GM12878 (cell line): ENCODE results near the gene COL24A1. TPM values are rescaled to one million over a fixed set of nuclear protein-coding genes. Genes with fewer than 3 reads are reported as not detected.

Source experiments
- ATAC-seq: fragments of 200-7000 bp; cut with Tn5 transposase; 3 replicates; pipeline ENCODE4 v1.9.1; 2020; ENCODE audit warnings: mild to moderate bottlenecking, moderate library complexity
- BruUV-seq: library from RNA; stranded (reverse); fragments of 400-500 nt; replicated peaks from 2 replicates; lab custom pipeline; 2021; lab: Mats Ljungman, UMichigan
- CTCF ChIA-PET: fragments of 300-600 bp; sonication (Branson Sonifier 250); formaldehyde crosslinking; extraction: SDS; loops from one replicate; lab custom pipeline; 2021; ENCODE audit warnings: inconsistent platforms; lab: Yijun Ruan, JAX
- POLR2A ChIA-PET: fragments of 350-600 bp; formaldehyde crosslinking; extraction: SDS; loops from one replicate; lab custom pipeline; 2021; ENCODE audit warnings: inconsistent platforms; lab: Charles Lee
- RAD21 ChIA-PET: fragments of 300-600 bp; sonication (Branson Sonifier 250); formaldehyde crosslinking; loops from one replicate; lab custom pipeline; 2023; ENCODE audit warnings: antibody characterized with exemption; ENCODE audit not compliant: unreplicated experiment; lab: Charles Lee
- SMC1A ChIA-PET: fragments of 300-600 bp; sonication (Branson Sonifier 250); formaldehyde crosslinking; loops from one replicate; lab custom pipeline; 2023; ENCODE audit not compliant: unreplicated experiment, uncharacterized antibody; lab: Charles Lee
- DNase-seq: peaks from one replicate; pipeline ENCODE4 v3.0.0-alpha.2; 2011; ENCODE audit warnings: low read depth, low spot score
- FAIRE-seq: peaks from 3 replicates; lab custom pipeline; 2011; peaks lifted over from hg19 to GRCh38; lab: Jason Lieb, UNC
- H2AFZ ChIP-seq: 2 replicates; pipeline ENCODE4 v1.6.0; 2011; ENCODE audit warnings: low read depth, low read length, control low read depth; ENCODE audit not compliant: control insufficient read depth
- H3K27ac ChIP-seq: 2 replicates; pipeline ENCODE4 v1.5.1; 2011; ENCODE audit warnings: control low read depth; ENCODE audit not compliant: control insufficient read depth, insufficient read depth
- H3K27me3 ChIP-seq, 2 experiments: replicated peaks in 1 of 2; 2 replicates each; pipeline versions ENCODE4 v1.6.0 to v1.6.1; 2011; ENCODE audit warnings: low read length in 1 of 2; ENCODE audit not compliant: control insufficient read depth in 2 of 2, insufficient read depth in 2 of 2
- H3K36me3 ChIP-seq, 2 experiments: 2 replicates each; pipeline ENCODE4 v1.5.1; 2011; ENCODE audit warnings: low read length in 1 of 2; ENCODE audit not compliant: control insufficient read depth in 2 of 2, insufficient read depth in 2 of 2
- H3K4me1 ChIP-seq: 2 replicates; pipeline ENCODE4 v1.6.1; 2011; ENCODE audit warnings: mild to moderate bottlenecking, low read length, moderate library complexity, mixed read lengths; ENCODE audit not compliant: control insufficient read depth, insufficient read depth
- H3K4me2 ChIP-seq: 2 replicates; pipeline ENCODE4 v1.6.0; 2011; ENCODE audit warnings: control low read depth; ENCODE audit not compliant: control insufficient read depth, insufficient read depth
- H3K4me3 ChIP-seq: fragments of 200-600 bp; sonication (generic); 2 replicates; pipeline ENCODE4 v1.5.1; 2016
- H3K79me2 ChIP-seq: 2 replicates; pipeline ENCODE4 v1.6.0; 2011; ENCODE audit warnings: low read length; ENCODE audit not compliant: control insufficient read depth, insufficient read depth
- H3K9ac ChIP-seq: 2 replicates; pipeline ENCODE4 v1.8.0; 2011; ENCODE audit warnings: low read length, control low read depth, mixed read lengths; ENCODE audit not compliant: control insufficient read depth, insufficient read depth
- H3K9me3 ChIP-seq: replicated peaks from 3 replicates; pipeline ENCODE4 v1.5.1; 2011; ENCODE audit warnings: mild to moderate bottlenecking, low read length; ENCODE audit not compliant: control insufficient read depth, insufficient read depth
- H4K20me1 ChIP-seq: 2 replicates; pipeline ENCODE4 v1.6.0; 2011; ENCODE audit not compliant: control insufficient read depth, insufficient read depth
- EGR1 ChIP-seq, 2 experiments: IDR thresholded peaks; 1 replicate in 1 of 2; 2 replicates in 1 of 2; pipeline ENCODE4 v1.6.1; 2011 to 2012; ENCODE audit warnings: low read depth in 2 of 2, low read length in 2 of 2, borderline replicate concordance in 1 of 2, mild to moderate bottlenecking in 1 of 2, moderate library complexity in 1 of 2
- FOXK2 ChIP-seq: fragments of 450-650 bp; IDR thresholded peaks from 2 replicates; pipeline ENCODE4 v1.6.1; 2017; ENCODE audit warnings: mild to moderate bottlenecking, moderate library complexity
- IKZF1 ChIP-seq: fragments of 450-650 bp; conservative IDR thresholded peaks from 2 replicates; pipeline ENCODE4 v1.6.1; 2017; ENCODE audit warnings: antibody characterized with exemption, mild to moderate bottlenecking
- NFYB ChIP-seq: IDR thresholded peaks from 2 replicates; pipeline ENCODE4 v1.6.1; 2011; ENCODE audit warnings: low read depth, mild to moderate bottlenecking, low read length, improper control_type of control experiment, moderate library complexity; ENCODE audit not compliant: insufficient read depth
- PML ChIP-seq: IDR thresholded peaks from 2 replicates; pipeline ENCODE4 v1.6.1; 2012; ENCODE audit warnings: low read length, inconsistent platforms
- RAD21 ChIP-seq: IDR thresholded peaks from 2 replicates; pipeline ENCODE4 v1.6.1; 2011; ENCODE audit warnings: mild to moderate bottlenecking, low read depth, low read length, moderate library complexity; ENCODE audit not compliant: insufficient read depth
- SMAD1 ChIP-seq: fragments of 450-650 bp; IDR thresholded peaks from 2 replicates; pipeline ENCODE4 v1.6.1; 2018; ENCODE audit warnings: mild to moderate bottlenecking, low read depth; ENCODE audit not compliant: partially characterized antibody
- ZNF384 ChIP-seq: IDR thresholded peaks from 2 replicates; pipeline ENCODE4 v1.6.1; 2012; ENCODE audit warnings: low read depth, mild to moderate bottlenecking, low read length, improper control_type of control experiment, borderline replicate concordance
- WGBS: methylation state at CpG from one replicate; pipeline ENCODE4 v1.1.6; 2016; ENCODE audit warnings: low lambda C conversion rate; ENCODE audit not compliant: insufficient replicate concordance, insufficient coverage; ENCODE audit errors: missing lambda C conversion rate; 5-methylcytosine and 5-hydroxymethylcytosine counted together
- in situ Hi-C: fragments of 300-500 bp; cut with MboI; formaldehyde crosslinking; loops from 9 replicates; pipeline ENCODE4 v1.14.3; 2018; ENCODE audit warnings: mixed read lengths
- intact Hi-C: fragments of 100-400 bp; cut with micrococcal nuclease; formaldehyde crosslinking; loops from one replicate; pipeline ENCODE4 v1.14.2; 2022; ENCODE audit not compliant: unreplicated experiment
- polyA plus RNA-seq, 11 experiments: library from polyadenylated mRNA; depleted of rRNA in 4 of 11; unstranded in 6 of 11; stranded (reverse) in 5 of 11; fragments of >200 nt; fragmentation: Nextera tagmentation in 4 of 11; fragmentation: Illumina TruSeq in 1 of 11; extraction: Ambion mirVana in 4 of 11; extraction: Trizol in 1 of 11; gene quantifications; 1 replicate in 1 of 11; 2 replicates in 10 of 11; pipeline versions ENCODE4 v1.2.1 to v1.2.3, GENCODE V29; 2011 to 2016; ENCODE audit warnings: inconsistent platforms in 2 of 11, missing spikeins in 2 of 11, low read depth in 1 of 11
- total RNA-seq, 4 experiments: library from RNA; depleted of rRNA in 3 of 4; stranded (reverse); fragments of >200 nt in 3 of 4; fragmentation: Illumina TruSeq in 1 of 4; extraction: Trizol in 1 of 4; gene quantifications; 2 replicates each; pipeline versions ENCODE4 v1.2.1 to v1.2.3, GENCODE V29; 2013 to 2021
- TF ChIP-seq, protein P1 (sequence below): IDR thresholded peaks from 2 replicates; pipeline ENCODE4 v1.6.1; 2012; ENCODE audit warnings: mild to moderate bottlenecking, low read depth, low read length
- TF ChIP-seq, protein P2 (sequence below): fragments of 450-650 bp; IDR thresholded peaks from 2 replicates; pipeline ENCODE4 v1.6.1; 2016; ENCODE audit warnings: mild to moderate bottlenecking, moderate library complexity, borderline replicate concordance

COL24A1 gene
- total and polyA plus RNA-seq, 10 of the 15 experiments (the other 5 are each of a cell fraction or from before 2014, with no cell fraction given), result 0.19 to 4.1 (median 2.0) TPM

DNA sequence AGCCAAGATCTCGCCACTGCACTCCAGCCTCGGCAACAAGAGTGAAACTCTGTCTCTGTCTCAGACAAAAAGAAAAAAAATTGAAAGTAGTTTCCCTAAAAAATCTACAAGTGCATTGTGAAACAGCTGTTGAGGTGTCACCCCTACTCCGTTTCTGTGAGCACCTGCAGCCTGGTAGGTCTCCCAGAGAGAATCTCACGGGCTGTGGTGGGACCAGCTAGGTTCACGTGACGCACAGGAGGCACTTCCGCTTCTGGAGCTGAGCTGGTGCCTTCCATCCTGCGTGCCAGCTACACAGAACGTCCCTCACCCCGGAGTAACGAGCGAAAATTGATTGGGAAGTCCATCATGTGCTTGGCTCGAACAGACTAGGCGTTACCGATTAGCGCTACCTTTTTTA lies 66.8 kb downstream of the COL24A1 start (continued):
- TF ChIP-seq RAD21 (no peak), PML (no peak), IKZF1 (no peak), SMAD1 (no peak), FOXK2 (no peak), EGR1 (IDR thresholded peaks at IDR 0.05; ENCODE audit: borderline replicate concordance in 1 of 2, low read depth in 2 of 2, low read length in 2 of 2) (no peak)
- TF ChIP-seq, protein P1, sequence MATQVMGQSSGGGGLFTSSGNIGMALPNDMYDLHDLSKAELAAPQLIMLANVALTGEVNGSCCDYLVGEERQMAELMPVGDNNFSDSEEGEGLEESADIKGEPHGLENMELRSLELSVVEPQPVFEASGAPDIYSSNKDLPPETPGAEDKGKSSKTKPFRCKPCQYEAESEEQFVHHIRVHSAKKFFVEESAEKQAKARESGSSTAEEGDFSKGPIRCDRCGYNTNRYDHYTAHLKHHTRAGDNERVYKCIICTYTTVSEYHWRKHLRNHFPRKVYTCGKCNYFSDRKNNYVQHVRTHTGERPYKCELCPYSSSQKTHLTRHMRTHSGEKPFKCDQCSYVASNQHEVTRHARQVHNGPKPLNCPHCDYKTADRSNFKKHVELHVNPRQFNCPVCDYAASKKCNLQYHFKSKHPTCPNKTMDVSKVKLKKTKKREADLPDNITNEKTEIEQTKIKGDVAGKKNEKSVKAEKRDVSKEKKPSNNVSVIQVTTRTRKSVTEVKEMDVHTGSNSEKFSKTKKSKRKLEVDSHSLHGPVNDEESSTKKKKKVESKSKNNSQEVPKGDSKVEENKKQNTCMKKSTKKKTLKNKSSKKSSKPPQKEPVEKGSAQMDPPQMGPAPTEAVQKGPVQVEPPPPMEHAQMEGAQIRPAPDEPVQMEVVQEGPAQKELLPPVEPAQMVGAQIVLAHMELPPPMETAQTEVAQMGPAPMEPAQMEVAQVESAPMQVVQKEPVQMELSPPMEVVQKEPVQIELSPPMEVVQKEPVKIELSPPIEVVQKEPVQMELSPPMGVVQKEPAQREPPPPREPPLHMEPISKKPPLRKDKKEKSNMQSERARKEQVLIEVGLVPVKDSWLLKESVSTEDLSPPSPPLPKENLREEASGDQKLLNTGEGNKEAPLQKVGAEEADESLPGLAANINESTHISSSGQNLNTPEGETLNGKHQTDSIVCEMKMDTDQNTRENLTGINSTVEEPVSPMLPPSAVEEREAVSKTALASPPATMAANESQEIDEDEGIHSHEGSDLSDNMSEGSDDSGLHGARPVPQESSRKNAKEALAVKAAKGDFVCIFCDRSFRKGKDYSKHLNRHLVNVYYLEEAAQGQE, result no peak

DNA sequence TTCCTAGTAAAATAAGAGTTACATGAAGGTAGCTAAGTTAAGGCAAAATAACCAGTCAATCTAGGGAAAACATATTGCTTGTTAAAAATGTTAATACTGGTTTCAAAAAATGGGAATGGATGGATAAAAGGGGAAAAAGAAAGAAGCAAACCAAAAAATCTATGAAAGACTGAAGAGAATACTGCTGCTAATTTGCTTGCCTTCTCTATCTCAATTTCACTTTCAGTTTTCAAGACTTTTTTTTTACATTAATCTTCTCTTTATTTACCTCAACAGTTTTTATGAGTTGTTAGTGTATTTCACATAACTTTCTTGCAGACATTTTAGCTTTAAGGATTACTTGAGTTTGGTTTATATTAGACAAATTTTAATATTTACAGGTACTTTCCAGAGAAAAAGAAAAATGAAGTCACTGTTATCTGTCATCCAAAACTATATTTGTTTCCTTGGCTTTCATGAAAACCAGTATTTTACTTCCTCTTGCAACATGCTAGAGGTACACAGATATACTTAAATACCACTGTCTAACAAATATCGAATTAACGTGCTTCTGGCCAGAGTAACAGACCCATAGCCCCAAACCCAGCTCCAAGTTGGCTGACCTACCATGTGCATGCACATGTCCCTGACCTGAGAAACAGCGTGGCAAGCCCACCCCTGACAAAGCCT lies 70.7 kb downstream of the COL24A1 start:
- Histone ChIP-seq H3K79me2 (no peaks in the 10 kb centered on the region), H2AFZ (peak overlapping the region; percentile 79), H3K4me3 (peak overlapping the region; percentile 10; the same call in 1 of the 2 replicates), H3K9me3 (no peaks in the 10 kb centered on the region), H3K36me3 (no peaks in the 10 kb centered on the region), H3K27me3 (no peaks in the 10 kb centered on the region), H3K27ac (peak overlapping the region; percentile 46; the same call in 1 of the 2 replicates), H3K9ac (no peak overlapping the region), H4K20me1 (no peaks in the 10 kb centered on the region), H3K4me1 (0 out of 2 replicates have a peak, but pooled peaks cover 3% of the 10 kb centered on the region), H3K4me2 (peak overlapping the region; percentile 28)
- FAIRE-seq (no peak), DNase-seq (no peak), ATAC-seq (no peak; the same call in 2 of the 3 replicates)
- ChIA-PET POLR2A (no interaction called here), CTCF (no interaction called here), RAD21 (no interaction called here), SMC1A (interaction anchor here (0.7 kb wide), 1 partner anchor 140 kb away, joined by 3 read pairs; no protein-coding TSS in a partner anchor)
- in situ Hi-C loops (no loop called here), intact Hi-C loops (no loop called here)
- WGBS, result 68% methylated on average over 3 of the region's 3 CpGs
- BruUV-seq, result no TSS peak
- TF ChIP-seq, protein P2, sequence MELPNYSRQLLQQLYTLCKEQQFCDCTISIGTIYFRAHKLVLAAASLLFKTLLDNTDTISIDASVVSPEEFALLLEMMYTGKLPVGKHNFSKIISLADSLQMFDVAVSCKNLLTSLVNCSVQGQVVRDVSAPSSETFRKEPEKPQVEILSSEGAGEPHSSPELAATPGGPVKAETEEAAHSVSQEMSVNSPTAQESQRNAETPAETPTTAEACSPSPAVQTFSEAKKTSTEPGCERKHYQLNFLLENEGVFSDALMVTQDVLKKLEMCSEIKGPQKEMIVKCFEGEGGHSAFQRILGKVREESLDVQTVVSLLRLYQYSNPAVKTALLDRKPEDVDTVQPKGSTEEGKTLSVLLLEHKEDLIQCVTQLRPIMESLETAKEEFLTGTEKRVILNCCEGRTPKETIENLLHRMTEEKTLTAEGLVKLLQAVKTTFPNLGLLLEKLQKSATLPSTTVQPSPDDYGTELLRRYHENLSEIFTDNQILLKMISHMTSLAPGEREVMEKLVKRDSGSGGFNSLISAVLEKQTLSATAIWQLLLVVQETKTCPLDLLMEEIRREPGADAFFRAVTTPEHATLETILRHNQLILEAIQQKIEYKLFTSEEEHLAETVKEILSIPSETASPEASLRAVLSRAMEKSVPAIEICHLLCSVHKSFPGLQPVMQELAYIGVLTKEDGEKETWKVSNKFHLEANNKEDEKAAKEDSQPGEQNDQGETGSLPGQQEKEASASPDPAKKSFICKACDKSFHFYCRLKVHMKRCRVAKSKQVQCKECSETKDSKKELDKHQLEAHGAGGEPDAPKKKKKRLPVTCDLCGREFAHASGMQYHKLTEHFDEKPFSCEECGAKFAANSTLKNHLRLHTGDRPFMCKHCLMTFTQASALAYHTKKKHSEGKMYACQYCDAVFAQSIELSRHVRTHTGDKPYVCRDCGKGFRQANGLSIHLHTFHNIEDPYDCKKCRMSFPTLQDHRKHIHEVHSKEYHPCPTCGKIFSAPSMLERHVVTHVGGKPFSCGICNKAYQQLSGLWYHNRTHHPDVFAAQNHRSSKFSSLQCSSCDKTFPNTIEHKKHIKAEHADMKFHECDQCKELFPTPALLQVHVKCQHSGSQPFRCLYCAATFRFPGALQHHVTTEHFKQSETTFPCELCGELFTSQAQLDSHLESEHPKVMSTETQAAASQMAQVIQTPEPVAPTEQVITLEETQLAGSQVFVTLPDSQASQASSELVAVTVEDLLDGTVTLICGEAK, result peak; percentile 58
- TF ChIP-seq NFYB (no peak), ZNF384 (no peak)
